CD14-positive monocyte (primary cell): ENCODE data around the gene MMP2. TPM values are rescaled to one million over a fixed set of nuclear protein-coding genes. Genes with fewer than 3 reads are reported as not detected.

Experiments used
- DNase-seq, 3 donors: peaks; one replicate each; pipeline ENCODE4 v3.0.0-alpha.2; 2011 to 2022
- H2AFZ ChIP-seq: 2 replicates; pipeline ENCODE4 v1.6.0; 2012; ENCODE audit warnings: mild to moderate bottlenecking, low read depth, low read length, inconsistent platforms; ENCODE audit not compliant: insufficient read depth, poor library complexity, severe bottlenecking
- H3K27ac ChIP-seq, 2 donors: 1 replicate in 1 of 2; 2 replicates in 1 of 2; pipeline ENCODE4 v1.5.1; 2012 to 2013; ENCODE audit warnings: low read length in 2 of 2, control low read depth in 1 of 2, inconsistent platforms in 1 of 2, low read depth in 1 of 2, mild to moderate bottlenecking in 1 of 2
- H3K27me3 ChIP-seq, 2 donors: one replicate each; pipeline versions ENCODE4 v1.6.0 to v1.6.1; 2011 to 2013; ENCODE audit warnings: low read length in 2 of 2; ENCODE audit not compliant: control insufficient read depth in 2 of 2, insufficient read depth in 2 of 2
- H3K36me3 ChIP-seq, 2 donors: replicated peaks in 1 of 2; 1 replicate in 1 of 2; 2 replicates in 1 of 2; pipeline versions ENCODE4 v1.5.1 to v1.6.1; 2012 to 2013; ENCODE audit warnings: low read length in 2 of 2, control low read depth in 1 of 2, inconsistent platforms in 1 of 2, mild to moderate bottlenecking in 1 of 2; ENCODE audit not compliant: insufficient read depth in 2 of 2, control insufficient read depth in 1 of 2
- H3K4me1 ChIP-seq, 2 donors: 1 replicate in 1 of 2; 2 replicates in 1 of 2; pipeline versions ENCODE4 v1.5.1 to v1.6.1; 2012 to 2013; ENCODE audit warnings: low read length in 2 of 2, control low read depth in 1 of 2, inconsistent platforms in 1 of 2, mild to moderate bottlenecking in 1 of 2, moderate library complexity in 1 of 2; ENCODE audit not compliant: insufficient read depth in 2 of 2, control insufficient read depth in 1 of 2
- H3K4me2 ChIP-seq: replicated peaks from 2 replicates; pipeline ENCODE3; 2012; ENCODE audit warnings: low read length, moderate library complexity, mild to moderate bottlenecking; ENCODE audit not compliant: poor library complexity, severe bottlenecking; ENCODE audit errors: extremely low read depth
- H3K4me3 ChIP-seq, 3 experiments: fragments of 200-600 bp in 1 of 3; sonication (generic) in 1 of 3; replicated peaks in 1 of 3; 1 replicate in 2 of 3; 2 replicates in 1 of 3; pipeline ENCODE4 v1.5.1; 2011 to 2013; ENCODE audit warnings: low read length in 3 of 3, mild to moderate bottlenecking in 3 of 3, control low read depth in 2 of 3, low read depth in 2 of 3, inconsistent platforms in 1 of 3, moderate library complexity in 1 of 3
- H3K79me2 ChIP-seq: 2 replicates; pipeline ENCODE4 v1.6.0; 2012; ENCODE audit warnings: mild to moderate bottlenecking, control low read depth, inconsistent platforms, low read length, moderate library complexity; ENCODE audit not compliant: insufficient read depth
- H3K9ac ChIP-seq: 2 replicates; pipeline ENCODE4 v1.6.0; 2017; ENCODE audit warnings: low read length, mild to moderate bottlenecking; ENCODE audit not compliant: insufficient read depth, poor library complexity, severe bottlenecking
- H3K9me3 ChIP-seq, 2 donors: replicated peaks in 1 of 2; 1 replicate in 1 of 2; 2 replicates in 1 of 2; pipeline versions ENCODE4 v1.5.1 to v1.6.1; 2012 to 2013; ENCODE audit warnings: low read length in 2 of 2, control low read depth in 1 of 2; ENCODE audit not compliant: control insufficient read depth in 1 of 2, insufficient read depth in 1 of 2
- H4K20me1 ChIP-seq: 2 replicates; pipeline ENCODE4 v1.6.0; 2012; ENCODE audit warnings: mild to moderate bottlenecking, low read length, control low read depth, moderate library complexity; ENCODE audit not compliant: insufficient read depth
- H3K27ac Mint-ChIP-seq, 7 donors: one replicate each; pipeline ENCODE4 v1.8.0; 2020; ENCODE audit warnings: mild to moderate bottlenecking in 7 of 7, mixed read lengths in 7 of 7, moderate library complexity in 6 of 7, inconsistent platforms in 2 of 7
- H3K27me3 Mint-ChIP-seq, 3 donors: one replicate each; pipeline ENCODE4 v1.8.0; 2021 to 2022; ENCODE audit warnings: low read depth in 3 of 3, mild to moderate bottlenecking in 3 of 3, mixed read lengths in 3 of 3, moderate library complexity in 3 of 3, inconsistent platforms in 1 of 3
- H3K36me3 Mint-ChIP-seq, 2 donors: one replicate each; pipeline ENCODE4 v1.8.0; 2020; ENCODE audit warnings: mixed read lengths in 2 of 2, inconsistent platforms in 1 of 2, mild to moderate bottlenecking in 1 of 2
- H3K4me1 Mint-ChIP-seq: one replicate; pipeline ENCODE4 v1.8.0; 2020; ENCODE audit warnings: mild to moderate bottlenecking, mixed read lengths
- H3K4me3 Mint-ChIP-seq, 2 donors: one replicate each; pipeline ENCODE4 v1.8.0; 2020; ENCODE audit warnings: mild to moderate bottlenecking in 2 of 2, mixed read lengths in 2 of 2, moderate library complexity in 1 of 2
- H3K9me3 Mint-ChIP-seq, 7 donors: one replicate each; pipeline ENCODE4 v1.8.0; 2020 to 2022; ENCODE audit warnings: mixed read lengths in 7 of 7, mild to moderate bottlenecking in 6 of 7, moderate library complexity in 6 of 7, inconsistent platforms in 2 of 7
- CTCF ChIP-seq: fragments of 200-600 bp; IDR thresholded peaks from one replicate; pipeline ENCODE4 v1.8.0; 2022; ENCODE audit warnings: antibody characterized with exemption, mild to moderate bottlenecking
- WGBS: methylation state at CpG from one replicate; pipeline ENCODE4 v1.1.5; 2013; ENCODE audit warnings: missing lambda C conversion rate; ENCODE audit not compliant: insufficient coverage; 5-methylcytosine and 5-hydroxymethylcytosine counted together
- intact Hi-C, 2 donors: fragments of 100-400 bp; cut with micrococcal nuclease; formaldehyde crosslinking; loops; one replicate each; pipeline versions ENCODE4 v1.15.0 to v1.15.1; 2023
- polyA plus RNA-seq, 3 donors: library from polyadenylated mRNA; depleted of rRNA in 1 of 3; unstranded in 2 of 3; stranded (reverse) in 1 of 3; fragments of 300-500 nt in 2 of 3; fragments of >200 nt in 1 of 3; fragmentation: Illumina TruSeq in 2 of 3; gene quantifications; 1 replicate in 2 of 3; 2 replicates in 1 of 3; pipeline ENCODE4 v1.2.3, GENCODE V29; 2012 to 2021

Gene MMP2
- polyA plus RNA-seq, 3 donors = not detected

GRCh38 chr16:55532227-55532626 lies 53.2 kb downstream of the MMP2 start:
- no peak overlapping the region for H3K27ac ChIP-seq
- no peak for TF ChIP-seq CTCF
- no CpG with 5 or more reads among the region's 1 CpG for WGBS
- no peak overlapping the region for H3K4me3 ChIP-seq
- no peaks in the 10 kb centered on the region for H3K27me3 ChIP-seq
- H3K4me3 Mint-ChIP-seq = no peak overlapping the region
- no peak overlapping the region for H2AFZ ChIP-seq
- peaks cover 0 to 3% (median 0%) of the 10 kb centered on the region in 7 donors for H3K9me3 Mint-ChIP-seq
- H3K36me3 ChIP-seq = peaks cover 56 to 89% of the 10 kb centered on the region in 2 donors
- H3K79me2 ChIP-seq = no peaks in the 10 kb centered on the region
- H3K9ac ChIP-seq = no peak overlapping the region
- peaks cover 56 to 58% of the 10 kb centered on the region in 2 donors for H3K36me3 Mint-ChIP-seq
- no peaks in the 10 kb centered on the region for H3K9me3 ChIP-seq
- no peaks in the 10 kb centered on the region for H3K27me3 Mint-ChIP-seq
- peaks cover 3 to 13% of the 10 kb centered on the region in 2 donors for H3K4me1 ChIP-seq
- H3K27ac Mint-ChIP-seq = peak overlapping the region in 1 of 7 donors; percentile 19
- H4K20me1 ChIP-seq = peaks cover 3% of the 10 kb centered on the region
- H3K4me1 Mint-ChIP-seq = peaks cover 12% of the 10 kb centered on the region
- no peak for DNase-seq
- H3K4me2 ChIP-seq = no peak overlapping the region
- intact Hi-C loops = no loop called here

- WGBS = no CpG with 5 or more reads among the region's 2 CpGs
- TF ChIP-seq CTCF = no peak
- Histone ChIP-seq H3K27ac (peak overlapping the region in 1 of 2 donors; percentile 28), H3K4me2 (no peak overlapping the region), H3K9me3 (no peaks in the 10 kb centered on the region), H3K9ac (no peak overlapping the region), H3K79me2 (no peaks in the 10 kb centered on the region), H3K4me1 (peaks cover 25 to 36% of the 10 kb centered on the region in 2 donors), H3K4me3 (no peak overlapping the region), H3K36me3 (peaks cover 46 to 74% of the 10 kb centered on the region in 2 donors), H3K27me3 (no peaks in the 10 kb centered on the region), H2AFZ (no peak overlapping the region), H4K20me1 (peaks cover 3% of the 10 kb centered on the region)
- H3K27ac Mint-ChIP-seq = peak overlapping the region in 6 of 7 donors; percentile 12 to 82 (median 64)
- peak in 2 of 3 donors; percentile 0 to 15 for DNase-seq
- peaks cover 0 to 2% (median 0%) of the 10 kb centered on the region in 3 donors for H3K27me3 Mint-ChIP-seq
- H3K9me3 Mint-ChIP-seq = peaks cover 0 to 3% (median 0%) of the 10 kb centered on the region in 7 donors
- H3K4me1 Mint-ChIP-seq = peaks cover 33% of the 10 kb centered on the region
- no peak overlapping the region for H3K4me3 Mint-ChIP-seq
- peaks cover 49 to 53% of the 10 kb centered on the region in 2 donors for H3K36me3 Mint-ChIP-seq
- intact Hi-C loops = no loop called here
These were observed 55.8 kb downstream of the MMP2 start for GRCh38 chr16:55534756-55535155.
